ENCODE measurements around the gene TCF19.

TCF19 gene

DNA sequence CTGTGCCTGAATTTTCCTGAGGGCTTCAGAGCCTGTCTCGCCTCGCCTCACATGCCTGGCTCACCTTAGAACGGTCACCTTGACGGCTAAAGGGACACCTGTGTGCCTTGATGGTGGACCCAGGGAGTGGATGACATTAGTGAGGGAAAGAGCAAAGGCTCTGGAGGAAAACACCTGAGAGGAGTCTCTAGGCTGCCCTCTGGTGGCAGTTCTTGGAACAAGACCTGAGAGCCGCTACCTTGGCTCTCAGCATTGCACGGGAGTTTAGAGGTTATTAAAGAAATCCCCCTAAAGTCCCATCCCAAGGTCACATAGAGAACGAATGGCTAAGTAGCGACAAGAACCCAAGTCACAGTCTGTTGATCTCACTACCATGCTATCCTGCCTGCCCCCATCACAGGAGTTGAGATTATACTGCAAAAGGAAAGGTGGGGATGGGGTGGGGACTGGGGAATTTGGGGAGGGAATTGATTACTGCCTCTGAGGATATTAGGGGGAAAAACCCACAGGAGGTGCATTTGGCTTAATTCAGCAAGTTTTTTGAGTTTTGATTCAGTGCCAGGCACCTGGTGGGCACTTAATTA is 30.2 kb upstream of the TCF19 start:
- DNase-seq: peak; percentile 40

DNA sequence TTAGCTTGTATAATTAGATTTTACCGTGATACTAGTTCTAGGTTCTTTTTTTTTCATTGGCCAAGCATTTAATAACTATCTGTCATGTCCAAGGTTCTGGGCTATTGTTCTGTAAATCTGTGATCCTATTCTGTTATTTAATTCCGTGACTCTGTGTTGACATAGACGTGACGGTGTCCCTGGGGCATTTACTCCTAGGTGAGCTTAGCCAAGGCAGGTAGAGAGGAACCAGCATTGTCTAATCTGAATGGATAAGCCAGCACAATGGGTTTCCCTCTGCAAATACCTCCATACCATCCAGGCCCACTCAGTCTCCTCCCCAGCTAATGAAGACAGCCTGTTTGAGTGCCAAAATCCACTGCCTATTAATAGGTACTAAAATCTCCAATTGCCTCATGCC is 29.3 kb upstream of the TCF19 start:
- no peak for DNase-seq

DNA sequence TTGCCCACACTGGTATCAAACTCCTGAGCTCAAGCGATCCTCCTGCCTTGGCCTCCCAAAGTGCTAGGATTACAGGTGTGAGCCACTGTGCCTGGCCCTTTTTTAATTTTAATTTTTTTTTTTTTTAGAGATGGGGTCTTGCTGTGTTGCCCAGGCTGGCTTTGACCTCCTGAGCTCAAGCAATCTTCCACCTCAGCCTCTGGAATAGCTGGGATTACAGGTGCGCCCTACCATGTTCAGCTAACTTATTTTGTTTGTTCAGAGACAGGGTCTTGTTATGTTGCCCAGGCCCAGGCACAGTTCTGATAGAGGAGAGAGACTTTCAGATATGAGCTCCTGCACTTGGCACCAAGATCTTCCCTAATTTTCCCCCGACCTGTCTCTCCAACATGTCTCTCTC is 27.6 kb upstream of the TCF19 start:
- no peak for DNase-seq

DNA sequence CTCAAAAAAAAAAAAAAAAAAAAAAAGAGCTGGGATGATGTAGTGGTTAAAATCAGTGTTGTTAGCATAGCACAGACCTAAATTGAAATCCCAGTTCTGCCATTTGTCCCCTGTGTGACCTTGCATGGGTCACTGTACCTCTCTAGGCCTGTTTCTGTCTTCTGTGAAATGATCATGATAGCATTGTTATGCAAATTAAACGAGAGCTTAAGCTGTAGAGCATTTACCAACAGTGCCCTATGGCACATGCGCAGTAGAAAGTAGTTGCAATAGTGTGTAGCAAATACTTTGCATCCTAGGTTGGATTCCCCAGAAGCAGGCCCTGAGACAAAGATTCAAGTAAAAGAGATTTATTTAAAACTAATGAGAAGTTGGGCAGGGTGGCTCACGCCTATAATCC is 26.8 kb upstream of the TCF19 start:
- DNase-seq: no peak

DNA sequence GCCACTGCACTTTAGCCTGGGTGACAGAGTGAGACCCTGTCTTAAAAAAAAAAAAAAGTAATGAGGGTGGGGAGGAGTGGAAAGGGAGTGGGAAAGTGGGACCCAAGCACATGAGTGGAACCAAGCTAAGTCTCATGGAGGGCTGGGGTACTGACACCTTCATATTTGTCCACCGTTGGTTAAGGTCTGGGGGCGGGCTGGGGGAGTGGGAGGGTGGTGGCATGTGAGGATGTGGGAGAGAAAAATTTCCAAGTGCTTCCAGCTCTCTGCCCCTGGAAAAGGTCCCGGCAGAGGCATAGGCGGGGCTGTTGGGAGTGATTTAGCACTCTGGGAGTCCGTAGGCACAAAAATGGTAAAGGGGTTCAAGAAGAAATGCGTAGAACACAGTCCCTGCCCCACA is 25.6 kb upstream of the TCF19 start:
- DNase-seq: no peak

DNA sequence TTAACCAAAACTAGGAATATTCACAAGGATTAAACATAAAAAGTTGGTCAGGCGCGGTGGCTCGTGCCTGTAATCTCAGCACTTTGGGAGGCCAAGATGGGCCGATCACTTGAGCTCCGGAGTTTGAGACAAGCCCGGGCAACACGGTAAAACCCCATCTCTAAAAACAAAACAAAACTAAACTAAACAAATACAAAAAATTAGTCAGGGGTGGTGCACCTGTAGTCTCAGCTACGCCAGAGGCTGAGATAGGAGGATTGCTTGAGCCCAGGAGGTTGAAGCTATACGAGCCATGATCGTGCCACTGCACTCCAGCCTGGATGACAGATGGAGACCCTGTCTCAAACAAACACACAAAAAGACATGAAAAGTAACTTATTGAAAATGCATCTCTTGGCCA is 22.7 kb upstream of the TCF19 start:
- DNase-seq: no peak

DNA sequence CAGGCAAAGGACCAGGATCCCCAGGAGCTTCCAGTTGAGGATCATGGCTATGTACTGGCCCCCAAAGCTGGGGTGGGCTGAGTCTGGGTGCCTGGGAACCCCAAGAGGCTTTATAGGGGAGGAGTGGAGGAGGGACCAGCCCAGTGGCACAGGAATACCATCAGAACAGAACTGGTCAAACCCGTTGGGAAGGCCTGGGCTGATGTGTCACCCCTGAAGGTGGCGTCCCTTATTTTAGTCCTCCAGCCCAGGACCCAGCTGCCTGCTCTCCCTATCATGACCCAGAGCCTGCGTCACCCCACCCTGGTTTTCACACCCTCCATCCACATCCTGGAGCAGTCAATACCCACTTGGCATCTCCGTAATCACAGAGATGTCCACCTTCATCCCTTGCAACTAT is 19.4 kb upstream of the TCF19 start, which contains the start of gene PSORS1C2:
Gene PSORS1C2 (minus strand): TSS at position 85 of the 400 bp plus-strand sequence. CDS start 40 bp downstream, at position 45.
- no peak for DNase-seq

DNA sequence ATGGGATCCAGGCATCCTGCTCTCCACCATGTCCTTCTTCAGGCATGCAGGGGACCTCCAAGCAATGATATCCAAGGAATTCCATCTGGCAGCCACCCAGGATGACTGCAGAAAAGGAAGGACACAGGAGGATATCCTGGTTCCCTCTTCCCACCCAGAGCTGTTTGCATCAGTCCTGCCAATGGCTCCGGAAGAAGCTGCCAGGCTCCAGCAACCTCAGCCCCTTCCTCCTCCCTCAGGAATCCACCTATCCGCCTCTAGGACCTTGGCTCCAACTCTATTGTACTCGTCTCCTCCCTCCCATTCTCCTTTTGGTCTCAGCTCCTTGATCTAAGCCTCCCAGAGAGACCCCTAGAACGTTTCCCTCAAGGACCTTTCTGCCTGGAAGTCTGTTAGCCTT is 18.8 kb upstream of the TCF19 start:
- no peak for DNase-seq

DNA sequence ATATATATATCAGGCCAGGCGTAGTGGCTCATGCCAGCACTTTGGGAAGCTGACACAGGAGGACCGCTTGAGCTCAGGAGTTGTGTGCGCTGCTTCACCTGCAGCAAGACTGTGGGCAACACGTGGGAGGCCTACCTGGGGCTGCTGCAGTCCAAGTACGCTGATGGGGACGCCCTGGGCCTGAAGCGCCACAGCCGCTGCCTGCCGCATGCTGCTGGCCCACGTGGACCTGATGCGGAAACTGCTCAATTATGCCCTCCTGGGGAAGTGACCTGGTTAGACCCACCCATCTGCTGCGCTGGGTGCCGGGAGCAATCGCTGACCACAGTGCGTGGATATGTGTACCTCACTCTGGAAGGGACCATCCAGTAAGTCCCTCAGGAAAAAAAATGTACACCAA is 17.7 kb upstream of the TCF19 start:
- DNase-seq: no peak

DNA sequence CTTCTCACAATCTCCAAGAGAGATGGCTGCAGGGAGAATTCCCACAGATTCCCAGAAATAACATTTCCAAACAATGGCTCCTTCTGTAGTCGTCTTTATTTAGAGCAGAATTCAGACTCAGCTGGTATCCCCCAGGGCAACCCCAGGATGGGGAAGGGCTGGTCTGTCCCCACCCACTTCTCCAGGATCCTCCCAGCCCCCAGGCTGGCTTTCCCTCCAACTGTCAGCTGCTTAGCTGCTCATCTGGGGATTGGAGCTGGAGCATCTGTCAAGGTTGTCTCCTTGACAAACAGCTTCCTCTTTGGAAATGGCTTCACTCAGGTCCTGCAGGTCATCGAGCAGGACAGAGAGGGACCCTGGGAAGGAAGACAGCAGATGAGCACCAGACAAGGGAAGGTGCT is 16.0 kb upstream of the TCF19 start:
- DNase-seq: no peak

DNA sequence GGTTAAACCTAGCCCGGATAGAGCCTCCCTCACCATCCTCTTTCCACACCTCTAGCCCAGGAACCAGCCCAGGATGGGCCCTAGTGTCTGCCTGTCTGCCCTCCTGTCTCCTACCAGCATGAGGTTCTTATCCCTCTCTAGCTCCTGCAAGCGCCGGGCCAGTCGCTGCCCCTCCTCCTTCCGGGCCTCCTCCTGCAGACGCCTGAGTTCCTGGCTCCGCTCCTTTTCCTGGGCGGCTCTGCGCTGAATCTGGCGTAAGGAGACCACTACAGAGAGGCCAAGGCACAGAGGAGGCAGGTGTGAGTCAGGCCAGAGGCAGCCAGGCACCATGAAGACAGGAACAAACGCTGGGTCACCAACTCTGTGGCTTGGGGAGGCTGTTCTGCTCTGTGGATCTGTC is 15.2 kb upstream of the TCF19 start:
- no peak for DNase-seq

DNA sequence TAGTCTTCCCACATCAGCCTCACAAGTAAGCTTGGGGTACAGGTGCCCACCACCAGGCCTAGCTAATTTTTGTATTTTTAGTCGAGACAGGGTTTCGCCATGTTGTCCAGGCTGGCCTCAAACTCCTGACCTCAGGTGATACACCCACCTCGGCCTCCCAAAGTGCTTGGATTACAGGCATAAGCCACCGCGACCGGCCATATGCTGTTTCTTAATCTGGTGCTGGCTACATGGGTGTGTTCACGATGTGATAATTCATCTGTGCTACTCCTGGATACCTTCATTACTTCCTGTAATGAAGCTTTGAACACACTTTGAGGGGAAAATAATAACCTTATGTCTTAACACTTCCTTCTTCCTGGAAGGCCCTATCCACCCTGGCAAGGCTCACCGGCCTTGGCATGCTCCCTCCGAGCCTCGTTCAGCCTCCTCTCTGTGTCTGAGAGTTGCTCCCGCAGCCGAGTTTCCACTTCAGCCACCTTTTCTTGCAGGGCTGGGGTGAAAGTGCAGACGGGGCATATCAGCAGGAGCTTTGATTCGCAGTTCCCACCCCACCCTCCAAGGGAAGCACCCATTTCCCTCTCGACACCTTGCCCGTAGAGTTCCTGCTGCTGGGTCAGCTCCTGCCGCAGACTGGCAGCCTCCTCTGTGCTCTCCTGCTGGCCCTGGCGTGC is 14.0 kb upstream of the TCF19 start:
- no peak for DNase-seq

DNA sequence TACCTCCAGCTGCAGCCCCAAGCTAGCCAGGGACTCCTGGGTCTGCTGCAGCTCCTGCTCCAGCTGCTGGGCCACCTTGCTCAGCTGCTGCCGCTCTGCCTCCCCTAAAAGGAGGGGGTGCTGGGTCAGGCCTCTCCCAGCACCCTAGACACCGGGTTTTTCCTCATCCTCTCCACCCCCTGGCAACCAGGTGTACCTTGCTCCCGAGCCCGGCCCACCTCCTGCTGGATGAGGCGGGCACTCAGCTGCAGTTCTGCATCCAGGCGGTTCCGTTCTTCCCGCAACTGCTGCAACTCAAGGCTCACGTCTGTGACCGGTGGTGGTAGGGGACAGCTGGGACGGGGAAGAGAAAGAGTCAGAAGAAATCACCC is 13.4 kb upstream of the TCF19 start:
- no peak for DNase-seq

DNA sequence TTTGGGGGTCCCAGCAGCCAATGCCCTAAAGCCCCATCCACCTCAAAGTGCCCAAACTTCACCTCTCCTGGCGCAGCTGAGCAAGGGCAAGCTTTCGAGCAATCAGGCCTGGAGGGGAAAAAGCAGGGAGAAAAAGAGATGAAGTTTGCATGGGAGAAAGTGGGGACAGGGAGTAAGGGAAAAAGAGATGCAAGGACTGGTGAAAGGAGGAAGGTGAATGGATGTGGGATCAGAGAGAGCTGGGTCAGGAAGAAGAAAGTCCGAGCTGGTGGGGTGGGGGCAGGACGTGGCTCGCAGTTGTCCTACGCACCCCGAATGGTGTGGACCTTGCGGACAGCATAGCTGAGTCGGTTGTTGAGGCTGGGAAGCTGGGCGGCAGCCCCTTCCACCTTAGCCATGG is 13.0 kb upstream of the TCF19 start:
- no peak for DNase-seq

DNA sequence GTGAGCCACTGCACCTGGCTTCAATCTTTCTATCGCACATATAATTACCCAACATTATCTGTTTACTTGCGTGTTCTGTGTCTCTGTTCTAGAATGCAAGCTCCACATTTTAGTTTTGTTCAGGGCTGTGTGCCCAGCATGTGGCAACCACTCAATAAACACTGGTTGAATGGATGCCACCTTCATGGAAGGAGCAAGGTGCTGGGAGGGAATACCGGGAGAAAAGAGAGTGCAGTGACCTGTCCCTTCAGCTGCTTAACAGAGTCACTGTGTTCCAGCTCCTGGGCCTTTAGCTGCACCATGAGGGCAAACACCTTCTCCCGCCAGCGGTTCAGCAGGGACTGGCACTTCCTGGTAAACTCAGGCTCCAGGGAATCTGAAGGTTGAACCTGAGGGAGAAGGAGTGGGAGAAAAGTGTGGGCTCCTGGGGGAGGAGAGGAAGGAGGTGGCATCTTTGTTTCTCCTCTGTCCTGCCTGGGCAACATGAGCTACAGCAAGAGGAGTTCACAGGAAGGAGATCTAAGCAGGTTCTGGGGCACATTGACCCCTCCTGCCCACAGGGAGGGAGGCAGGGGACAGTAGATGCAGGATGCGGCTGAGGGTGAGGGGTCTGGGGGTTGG is 8.5 kb upstream of the TCF19 start:
- no peak for DNase-seq

DNA sequence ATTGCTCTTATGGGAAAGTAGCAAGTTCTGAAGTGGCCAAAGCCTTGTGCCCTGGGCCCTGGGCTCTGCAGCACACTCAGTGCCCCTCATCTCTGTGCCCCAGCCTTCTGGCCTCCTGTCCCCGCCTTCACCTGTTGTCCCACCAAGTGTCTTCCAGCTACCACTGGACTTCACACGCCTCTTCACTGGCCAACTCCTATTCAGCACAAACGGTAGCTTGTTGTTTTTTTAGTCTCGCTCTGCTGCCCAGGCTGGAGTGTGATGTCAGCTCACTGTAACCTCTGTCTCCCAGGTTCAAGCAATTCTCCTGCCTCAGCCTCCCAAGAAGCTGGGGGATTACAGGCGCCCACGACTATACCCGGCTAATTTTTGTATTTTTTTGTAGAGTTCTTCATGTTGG is 5.6 kb upstream of the TCF19 start:
- DNase-seq: no peak

DNA sequence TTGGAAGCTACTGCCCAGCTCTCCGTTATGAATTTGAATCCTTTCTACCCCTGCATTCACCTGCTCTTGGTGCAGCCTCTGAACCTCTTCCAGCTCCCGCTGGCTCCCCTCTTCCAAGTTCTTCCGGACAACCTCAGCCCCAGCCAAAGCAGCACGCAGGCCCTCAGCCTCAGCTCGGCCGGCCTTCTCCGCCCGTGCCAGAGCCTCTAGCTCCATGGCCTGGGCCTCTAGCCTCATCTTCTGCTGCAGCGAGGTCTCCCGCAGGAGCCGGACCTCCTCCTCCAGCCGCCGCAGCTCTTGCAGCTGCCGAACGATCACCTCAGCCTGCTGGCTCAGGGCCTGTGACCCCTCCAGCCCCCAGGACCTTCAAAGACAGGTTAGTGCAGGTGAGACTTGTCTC is 4.0 kb upstream of the TCF19 start:
- DNase-seq: no peak

DNA sequence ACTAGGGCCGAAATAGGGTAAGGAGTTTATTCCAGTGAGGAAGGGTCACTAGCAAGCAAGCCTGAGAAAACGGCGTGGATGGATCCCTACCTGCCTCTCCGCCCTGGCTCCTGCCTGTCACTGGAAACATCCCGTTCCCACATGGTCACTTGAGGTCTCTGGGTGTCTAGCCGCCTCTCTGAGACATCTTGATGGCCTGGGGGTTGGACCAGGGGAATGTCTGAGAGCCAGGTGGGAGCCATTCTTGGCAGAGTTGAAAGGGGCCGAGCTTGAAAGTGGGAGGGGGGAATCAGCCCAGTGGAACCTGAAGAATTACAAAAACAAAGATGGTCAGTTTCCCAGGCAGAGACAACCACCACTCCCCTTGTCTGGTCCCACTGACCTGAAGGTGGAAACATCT is 1.7 kb upstream of the TCF19 start:
- no peak for DNase-seq

DNA sequence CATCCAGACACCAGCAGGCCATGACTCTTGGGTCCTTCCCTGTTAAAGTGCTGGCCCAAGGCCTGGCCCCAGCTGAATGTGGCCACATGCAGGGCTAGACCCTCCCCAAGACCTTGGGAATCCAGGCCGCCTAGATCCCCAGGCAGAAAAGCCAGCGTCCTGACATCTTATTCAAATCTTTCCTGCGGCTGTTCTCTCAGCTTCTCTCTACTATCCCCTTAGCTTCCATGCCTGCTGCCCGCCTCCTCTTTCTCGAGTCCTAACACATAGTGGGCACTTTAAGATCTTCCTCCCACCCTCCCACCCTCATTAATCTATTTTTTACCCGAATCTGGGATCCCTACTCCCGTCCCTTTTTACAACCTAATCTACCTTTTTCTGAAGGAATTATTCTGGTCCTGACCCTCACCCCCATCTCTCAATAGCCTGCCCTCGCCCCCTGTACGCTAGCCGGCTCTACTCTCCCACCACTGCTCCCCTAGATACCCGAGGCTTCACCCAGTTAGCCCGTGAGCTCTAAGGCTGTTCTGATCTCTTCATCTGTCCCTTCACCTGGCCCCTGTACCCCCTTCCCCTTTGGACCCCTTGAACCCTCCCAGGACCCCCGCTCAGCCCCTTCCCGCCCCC is 763 bp upstream of the TCF19 start, which contains the start of gene CCHCR1:
Gene CCHCR1 (minus strand): TSS at position 290 of the 627 bp plus-strand sequence. CDS start 202 bp downstream, at position 88.
- DNase-seq: no peak

DNA sequence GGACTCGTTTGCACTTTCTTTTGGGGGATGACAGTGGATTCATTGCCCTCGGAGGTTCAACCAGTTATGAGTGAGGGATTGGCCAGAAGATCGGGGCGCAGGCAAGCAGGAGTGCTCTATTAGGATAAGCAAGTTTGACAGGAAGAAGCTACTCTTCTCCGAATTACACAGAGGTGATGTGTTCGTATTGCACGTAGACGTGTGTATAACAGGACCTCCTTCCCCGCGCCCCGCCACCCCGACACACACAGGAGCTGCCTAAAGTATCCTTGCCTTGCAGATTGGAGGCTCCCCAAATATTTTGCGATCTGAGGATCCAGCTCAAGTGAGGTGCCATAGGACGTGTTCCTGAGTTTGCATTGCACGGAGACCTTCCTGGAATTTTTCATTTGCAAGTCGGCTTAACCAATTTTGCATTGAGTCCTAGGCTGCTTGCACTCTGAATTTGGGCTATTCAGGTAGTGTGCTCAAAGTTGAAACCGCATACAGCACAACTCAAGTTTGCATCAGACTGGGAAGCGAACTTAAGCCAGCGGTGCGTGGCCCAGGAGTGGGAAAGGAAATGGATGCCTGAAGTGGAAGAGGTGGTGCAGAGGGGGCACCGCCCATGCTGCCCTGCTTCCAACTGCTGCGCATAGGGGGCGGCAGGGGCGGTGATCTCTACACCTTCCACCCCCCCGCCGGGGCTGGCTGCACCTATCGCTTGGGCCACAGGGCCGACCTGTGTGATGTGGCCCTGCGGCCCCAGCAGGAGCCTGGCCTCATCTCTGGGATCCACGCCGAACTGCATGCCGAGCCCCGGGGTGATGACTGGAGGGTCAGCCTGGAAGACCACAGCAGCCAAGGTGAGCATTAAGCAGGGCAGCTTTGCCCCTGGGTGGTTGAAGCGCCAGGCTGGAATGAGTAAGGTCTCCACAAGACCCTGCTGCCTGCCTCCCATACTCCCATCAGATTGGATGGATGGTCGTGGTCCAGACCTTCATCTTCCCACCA is 770 bp downstream of the TCF19 start:
- no peak for DNase-seq

DNA sequence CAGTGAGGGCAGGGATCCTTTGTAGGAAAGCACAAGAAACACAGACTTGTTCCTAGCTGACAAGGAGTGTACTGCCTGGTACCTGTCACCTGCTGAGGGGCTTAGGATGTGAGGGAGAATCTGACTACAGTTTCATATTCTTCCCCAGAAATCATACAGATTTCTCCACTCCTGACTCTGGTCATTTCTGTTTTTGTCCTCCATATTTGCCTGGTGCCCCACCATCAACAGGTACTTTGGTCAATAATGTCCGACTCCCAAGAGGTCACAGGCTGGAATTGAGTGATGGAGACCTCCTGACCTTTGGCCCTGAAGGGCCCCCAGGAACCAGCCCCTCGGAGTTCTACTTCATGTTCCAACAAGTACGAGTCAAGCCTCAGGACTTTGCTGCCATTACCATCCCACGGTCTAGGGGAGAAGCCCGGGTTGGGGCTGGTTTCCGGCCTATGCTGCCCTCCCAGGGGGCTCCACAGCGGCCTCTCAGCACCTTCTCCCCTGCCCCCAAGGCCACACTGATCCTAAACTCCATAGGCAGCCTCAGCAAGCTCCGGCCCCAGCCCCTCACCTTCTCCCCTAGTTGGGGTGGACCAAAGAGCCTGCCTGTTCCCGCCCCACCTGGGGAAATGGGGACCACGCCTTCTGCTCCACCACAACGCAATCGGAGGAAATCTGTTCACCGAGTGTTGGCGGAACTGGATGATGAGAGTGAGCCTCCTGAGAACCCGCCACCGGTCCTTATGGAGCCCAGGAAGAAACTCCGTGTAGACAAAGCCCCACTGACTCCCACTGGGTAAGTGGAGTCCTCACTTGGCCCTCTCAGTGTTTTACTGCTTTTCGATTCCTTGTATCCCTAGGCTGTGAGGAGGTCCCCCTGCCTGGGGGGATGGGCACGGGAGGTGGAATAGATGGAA is 3.1 kb downstream of the TCF19 start:
- DNase-seq: no peak

Data from KG1 (cell line).